GM19240 (cell line): ENCODE measurements around the gene CEACAM1.
"Not testable (repeated sequence)": the region's sequence is repeated elsewhere in the genome, so short reads cannot be mapped to it uniquely, and the experiment has no call there.

Experiments used
- DNase-seq: peaks from one replicate; pipeline ENCODE4 v3.0.0; 2011; ENCODE audit warnings: low spot score; ENCODE audit not compliant: insufficient read length

Gene CEACAM1

DNA sequence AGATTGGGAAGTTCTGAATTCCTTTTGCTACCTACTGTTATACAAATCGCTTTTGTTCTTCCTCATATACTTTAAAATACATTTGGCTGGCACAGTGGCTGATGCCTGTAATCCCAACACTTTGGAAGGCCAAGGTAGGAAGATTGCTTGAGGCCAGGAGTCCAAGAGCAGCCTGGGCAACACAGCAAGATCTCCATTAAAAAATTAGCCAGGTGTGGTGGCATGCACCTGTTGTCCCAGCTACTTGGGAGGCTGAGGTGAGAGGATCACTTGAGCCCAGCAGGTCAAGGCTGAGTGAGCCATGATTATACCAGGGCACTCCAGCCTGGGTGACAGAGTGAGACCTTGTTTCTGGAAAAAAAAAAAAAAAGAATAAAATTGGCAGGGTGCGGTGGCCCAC, 51.2 kb downstream of the CEACAM1 start:
- no peak for DNase-seq

DNA sequence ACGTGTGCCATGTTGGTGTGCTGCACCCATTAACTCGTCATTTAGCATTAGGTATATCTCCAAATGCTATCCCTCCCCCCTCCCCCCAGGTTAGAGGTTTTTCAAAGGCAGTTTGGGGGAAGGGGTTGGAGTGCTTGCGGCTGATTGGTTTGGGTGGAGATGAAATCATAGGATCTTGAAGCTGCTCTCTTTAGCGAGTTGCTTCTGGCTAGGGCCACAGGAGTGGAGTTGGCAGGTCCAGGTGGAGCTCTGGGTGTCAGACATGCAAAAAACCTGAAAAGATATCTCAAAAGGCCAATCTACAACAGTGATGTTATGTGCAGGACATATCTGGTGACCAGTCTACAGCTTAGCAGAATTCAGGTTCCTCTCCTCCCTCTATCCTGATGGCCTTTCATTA, 52.9 kb downstream of the CEACAM1 start:
- no peak for DNase-seq

DNA sequence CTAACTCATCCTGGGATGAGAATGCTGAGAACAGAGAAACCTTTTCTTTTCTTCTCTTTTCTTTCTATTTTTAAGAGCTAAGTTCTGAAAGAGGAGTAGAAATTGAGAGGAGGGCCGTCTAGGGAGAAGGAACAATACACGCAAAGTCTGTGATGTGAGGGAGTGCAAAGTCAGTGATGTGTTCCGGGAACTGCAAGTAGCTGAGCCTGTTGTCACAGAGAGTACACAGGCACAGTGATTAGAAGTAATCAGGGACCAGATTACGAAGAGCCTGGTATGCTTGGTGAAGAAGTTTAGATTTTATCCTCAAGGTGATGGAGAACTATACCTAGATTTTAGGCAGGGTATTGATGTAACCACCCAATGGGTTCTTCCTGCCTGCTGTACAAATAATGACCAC, 53.5 kb downstream of the CEACAM1 start:
- no peak for DNase-seq

DNA sequence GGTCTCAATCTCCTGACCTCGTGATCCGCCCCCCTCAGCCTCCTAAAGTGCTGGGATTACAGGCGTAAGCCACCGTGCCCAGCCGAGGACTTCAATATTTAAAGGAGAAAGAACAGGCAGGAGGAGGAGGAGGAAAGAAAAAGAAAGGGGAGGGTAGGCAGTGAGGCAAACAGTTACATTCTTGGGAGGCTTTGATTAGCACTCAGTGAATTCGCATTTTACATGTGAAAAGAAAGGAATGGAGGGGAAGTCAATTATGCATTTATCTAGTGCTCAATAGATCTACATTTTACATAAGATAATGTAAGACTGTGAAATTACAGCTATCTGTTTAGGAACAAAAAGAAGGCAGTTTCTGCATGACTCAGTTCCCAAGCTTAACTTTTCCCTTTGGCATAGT, 54.6 kb downstream of the CEACAM1 start:
- DNase-seq, result no peak

DNA sequence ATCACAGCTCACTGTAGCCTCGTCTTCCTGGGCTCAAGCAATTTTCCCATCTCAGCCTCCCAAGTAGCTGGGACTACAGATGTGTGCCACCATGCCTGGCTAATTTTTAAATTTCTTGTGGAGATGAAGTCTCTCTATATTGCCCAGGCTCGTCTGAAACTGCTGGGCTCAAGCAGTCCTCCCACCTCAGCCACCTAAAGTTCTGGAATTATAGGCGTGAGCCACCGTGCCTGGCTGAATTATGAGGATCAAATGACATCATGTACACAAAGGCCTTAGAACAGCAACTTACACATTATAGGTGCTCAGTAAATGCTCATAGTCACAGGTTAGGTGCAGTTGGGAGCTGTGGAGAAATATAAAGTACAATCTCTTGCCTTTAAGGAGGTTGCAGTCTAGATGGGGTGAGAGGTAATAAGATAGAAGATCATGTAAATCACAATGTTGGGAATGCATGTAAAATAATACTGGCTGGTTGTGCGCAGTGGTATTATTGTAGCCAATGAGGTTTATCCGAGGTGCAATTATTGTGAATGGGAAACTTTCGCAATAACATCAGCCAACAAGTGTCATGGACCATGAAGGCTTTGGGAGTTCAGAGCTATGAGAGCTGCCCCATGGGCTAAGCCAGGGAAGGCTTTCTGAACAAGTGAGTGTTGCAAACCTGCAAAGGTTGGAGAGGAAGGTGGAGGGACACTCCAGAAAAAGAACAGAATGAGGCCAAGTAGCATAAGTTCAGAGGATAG, 55.7 kb downstream of the CEACAM1 start:
- no peak for DNase-seq

DNA sequence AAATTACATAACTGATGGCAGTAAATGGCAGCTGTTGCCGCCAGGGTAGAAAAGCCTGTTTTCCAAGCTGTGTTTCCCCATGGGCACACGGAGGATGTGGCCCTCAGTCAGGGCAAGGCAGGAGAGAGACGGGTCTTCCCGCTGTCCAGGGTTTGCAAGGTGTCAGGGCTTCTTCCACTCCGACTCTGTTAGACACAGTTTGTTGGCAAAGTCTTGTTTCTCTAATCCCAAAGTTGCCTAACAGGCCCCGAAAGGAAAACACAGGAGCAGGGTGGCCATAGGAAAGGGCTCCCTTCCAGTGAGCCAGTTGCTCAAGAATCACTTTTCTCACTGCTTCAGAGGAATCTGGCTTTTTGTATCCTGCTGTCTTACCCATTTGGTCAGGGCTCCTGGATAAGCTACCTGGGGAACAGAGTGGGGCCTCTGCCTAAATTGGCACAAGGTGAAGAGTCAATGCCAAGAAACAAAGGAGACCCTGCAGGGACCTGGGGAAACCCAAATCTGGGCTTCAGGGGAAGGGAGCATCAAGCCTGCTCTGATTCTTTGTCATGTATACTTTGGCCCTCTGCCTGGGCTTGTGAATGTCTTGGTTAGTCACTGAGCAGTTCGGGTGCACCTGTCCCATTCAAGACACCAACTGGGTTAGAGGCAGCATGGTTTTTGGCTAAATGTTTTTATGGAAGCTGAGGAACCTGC, 56.6 kb downstream of the CEACAM1 start:
- no peak for DNase-seq

DNA sequence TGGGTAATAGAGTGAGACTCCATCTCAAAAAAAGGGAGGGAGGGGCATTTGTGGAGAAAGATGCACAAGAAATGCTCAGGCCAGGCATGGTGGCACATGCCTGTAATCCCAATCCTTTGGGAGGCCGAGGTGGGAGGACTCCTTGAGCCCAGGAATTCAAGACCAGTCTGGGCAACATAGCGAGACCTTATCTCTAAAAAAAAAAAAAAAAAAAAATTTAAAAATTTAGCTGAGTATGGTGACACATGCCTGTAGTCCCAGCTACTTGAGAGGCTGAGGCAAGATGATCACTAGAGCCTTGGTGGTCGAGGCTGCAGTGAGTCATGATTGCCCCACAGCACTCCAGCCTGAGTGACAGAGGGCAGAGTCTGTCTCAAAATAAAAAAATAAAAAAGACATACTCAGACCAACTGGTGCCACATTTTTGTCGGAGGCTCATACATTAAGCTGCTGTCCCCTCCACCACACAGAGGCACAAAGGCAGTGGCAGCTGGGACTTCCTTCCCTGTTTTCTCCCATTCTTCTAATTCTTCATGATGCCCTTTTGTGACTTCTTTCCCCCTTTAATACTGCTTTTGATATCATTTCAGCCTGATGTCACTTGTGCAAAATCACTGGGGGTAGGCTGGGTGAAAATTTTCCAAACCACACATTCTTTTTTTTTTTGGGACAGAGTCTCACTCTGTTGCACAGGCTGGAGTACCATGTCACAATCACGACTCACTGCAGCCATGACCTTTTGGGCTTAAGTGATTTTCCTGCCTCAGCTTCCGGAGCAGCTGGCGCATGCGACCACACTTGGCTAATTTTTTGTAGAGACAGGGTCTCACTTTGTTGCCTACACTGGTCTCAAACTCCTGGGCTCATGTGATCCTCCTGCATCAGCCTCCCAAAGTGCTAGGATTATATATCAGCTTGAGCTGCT, 58.7 kb downstream of the CEACAM1 start:
- DNase-seq, result no peak

DNA sequence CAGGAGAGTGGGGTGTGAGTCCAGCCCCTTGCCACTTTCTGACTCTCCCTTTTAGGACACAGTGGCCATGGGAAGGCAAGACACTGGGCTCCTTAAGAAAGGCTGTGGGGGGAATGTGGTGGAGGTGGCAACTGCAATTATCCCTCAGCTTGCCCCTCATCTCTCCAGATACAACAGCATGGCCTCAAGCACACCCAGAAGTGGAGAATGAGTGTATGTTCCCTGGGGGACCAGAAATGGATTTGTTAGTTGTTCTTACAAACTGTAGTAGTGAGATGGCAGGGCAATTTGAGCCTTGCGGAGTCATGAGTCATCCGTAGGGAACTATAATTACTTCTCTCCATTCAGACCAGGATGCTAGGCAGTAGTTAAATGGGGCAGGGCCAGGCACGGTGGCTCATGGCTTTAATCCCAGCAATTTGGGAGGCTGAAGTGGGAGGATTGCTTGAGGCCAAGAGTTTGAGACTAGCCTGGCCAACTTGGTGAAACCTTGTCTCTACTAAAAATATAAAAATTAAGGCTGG, 59.9 kb downstream of the CEACAM1 start:
- no peak for DNase-seq

DNA sequence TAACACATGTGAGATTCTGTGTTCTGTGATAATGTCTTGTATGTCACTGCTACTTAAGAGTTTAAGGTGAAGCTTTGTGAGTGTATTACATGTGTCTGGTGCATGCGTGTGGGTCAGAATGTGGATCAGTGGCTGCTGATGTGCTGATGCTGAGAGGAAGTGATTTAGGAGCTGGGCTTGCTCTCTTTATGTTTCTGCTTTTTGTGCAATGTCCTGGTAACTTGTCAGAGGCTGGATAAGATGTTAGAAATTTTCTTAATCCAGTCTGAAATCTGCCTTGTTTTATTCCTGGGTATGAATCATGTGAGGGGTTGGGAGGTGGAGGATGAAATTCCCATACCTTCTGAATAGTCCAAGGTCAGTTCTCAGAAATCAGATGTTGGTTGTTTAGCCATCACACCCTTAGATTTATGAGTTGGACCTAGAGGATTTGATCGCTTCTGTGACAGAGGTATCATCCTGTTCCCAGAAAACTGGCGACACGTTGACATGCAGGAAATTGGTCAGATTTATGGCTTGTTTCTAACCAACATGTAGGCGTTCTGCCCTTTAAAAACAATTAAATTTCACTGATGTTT, 61.0 kb downstream of the CEACAM1 start:
- no peak for DNase-seq

DNA sequence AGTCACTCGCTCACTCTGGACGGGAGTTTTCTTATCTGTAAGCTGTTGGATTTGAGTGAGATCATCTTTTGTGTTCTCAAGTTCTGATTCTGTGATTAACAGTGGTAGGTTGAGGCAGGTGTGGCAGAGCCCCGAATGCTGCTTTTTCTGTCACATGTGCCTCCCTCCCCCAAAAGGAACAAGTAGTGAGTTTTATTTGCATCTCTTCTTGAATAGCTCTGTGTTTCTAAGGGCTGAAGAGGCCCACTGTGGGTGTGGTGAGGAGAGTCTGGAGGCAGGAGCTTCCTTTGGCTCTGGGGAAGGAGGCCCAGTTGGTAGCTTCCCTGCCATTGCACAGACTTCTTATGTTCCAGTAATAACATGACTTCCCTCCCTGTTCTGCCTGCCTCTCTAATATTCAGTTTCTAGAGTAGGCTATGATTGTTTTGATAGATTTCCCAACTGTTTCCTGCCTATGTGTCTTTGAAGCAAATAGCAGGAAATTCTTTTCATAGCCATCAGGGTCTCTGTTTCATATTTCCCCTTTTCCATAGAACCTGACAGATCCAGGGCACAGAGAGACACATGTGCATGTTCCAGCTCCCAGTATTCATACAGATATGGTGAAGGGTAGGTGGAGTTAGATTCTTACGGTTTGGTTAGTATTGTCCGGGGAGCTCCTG, 61.6 kb downstream of the CEACAM1 start:
- DNase-seq, result peak; percentile 11

DNA sequence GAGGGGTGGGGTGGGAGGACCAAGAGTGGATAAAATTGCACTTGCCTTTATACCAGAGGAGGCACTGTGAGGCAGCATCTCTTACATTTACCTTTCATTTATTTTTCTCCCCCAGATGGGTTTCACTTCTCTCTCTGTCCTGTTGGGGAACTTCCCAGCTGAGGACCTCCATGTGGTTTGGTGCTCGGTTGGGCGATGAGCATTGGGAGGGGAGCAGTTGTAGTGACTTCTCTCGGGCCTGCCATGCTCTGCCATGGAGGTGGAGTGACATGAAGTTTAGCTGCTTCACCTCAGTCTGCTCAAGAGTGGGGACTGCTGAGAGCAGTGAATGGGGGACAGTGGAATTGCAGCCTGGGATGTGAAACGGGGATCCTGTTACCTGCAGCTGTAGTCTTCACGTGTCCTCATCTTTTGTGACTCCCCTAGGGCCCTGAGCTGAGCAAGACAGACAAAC, 62.4 kb downstream of the CEACAM1 start:
- peak; percentile 43 for DNase-seq

DNA sequence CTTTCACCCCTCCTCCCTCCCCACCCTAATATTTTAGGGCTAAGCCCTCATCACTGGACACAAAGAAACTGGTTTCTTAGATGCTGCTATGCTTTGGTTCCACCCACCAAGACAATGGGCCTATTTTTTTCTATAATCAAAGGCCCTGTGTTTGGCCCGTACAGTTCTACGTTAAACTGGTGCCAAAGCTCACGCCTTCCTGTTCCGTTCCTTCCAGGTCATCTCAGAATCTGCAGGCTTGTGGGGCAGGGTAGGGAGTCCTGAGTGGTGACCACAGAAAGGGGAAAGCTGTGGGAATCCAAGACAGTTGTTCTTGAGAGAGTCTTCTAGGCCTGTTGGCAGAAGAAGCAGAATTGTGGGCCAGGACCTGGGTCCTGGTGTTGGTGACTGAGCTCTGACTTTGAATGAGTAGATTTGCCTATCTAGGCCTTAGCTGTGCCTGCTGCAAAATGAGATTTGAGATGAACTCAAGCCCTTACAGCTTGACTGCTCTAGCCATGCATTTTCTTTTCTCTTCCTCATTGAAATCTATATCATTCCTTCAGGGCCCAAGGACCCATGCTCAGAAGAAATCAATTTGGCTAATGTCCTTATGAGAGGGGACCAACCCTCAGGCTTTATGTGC, 66.5 kb downstream of the CEACAM1 start:
- DNase-seq, result no peak

DNA sequence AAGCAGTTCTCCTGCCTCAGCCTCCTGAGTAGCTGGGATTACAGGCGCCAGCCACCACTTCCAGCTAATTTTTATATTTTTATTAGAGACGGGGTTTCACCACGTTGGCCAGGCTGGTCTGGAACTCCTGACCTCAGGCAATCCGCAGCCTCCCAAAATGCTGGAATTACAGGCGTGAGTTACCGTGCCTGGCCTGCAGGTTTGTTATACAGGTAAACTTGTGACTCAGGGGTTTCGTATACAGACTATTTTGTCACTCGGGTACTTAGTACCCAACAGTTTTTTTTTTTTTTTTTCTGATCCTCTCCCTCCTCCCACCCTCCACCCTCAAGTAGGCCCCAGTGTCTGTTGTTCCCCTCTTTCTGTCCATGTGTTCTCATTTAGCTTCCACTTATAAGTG, 67.0 kb downstream of the CEACAM1 start:
- DNase-seq, result not testable (repeated sequence)

DNA sequence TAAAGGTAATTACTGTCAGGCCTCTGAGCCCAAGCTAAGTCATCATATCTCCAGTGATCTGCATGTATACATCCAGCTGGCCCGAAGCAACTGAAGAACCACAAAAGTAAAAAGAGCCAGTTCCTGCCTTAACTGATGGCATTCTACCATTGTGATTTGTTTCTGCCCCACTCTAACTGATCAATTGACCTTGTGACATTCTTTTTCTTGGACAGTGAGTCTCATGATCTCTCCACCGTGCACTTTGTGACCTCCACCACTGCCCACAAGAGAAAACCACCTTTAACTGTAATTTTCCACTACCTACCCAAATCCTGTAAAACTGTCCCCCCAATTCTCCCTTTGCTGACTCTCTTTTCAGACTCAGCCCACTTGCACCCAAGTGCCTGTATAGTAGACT, 68.4 kb downstream of the CEACAM1 start:
- no peak for DNase-seq
